Activated naive CD8-positive, alpha-beta T cell treated with anti-CD3 and anti-CD28 coated beads for 36 hours (primary cell): ENCODE measurements around the gene PRKAG2. TPM values are rescaled to one million over a fixed set of nuclear protein-coding genes. Genes with fewer than 3 reads are reported as not detected.
A peak's percentile ranks its signal among the peaks of the same experiment; 100 is the strongest.

Experiments
- DNase-seq: peaks from one replicate; pipeline ENCODE4 v3.0.0; 2021
- H3K27ac Mint-ChIP-seq: one replicate; pipeline ENCODE4 v1.8.0; 2022; ENCODE audit warnings: mild to moderate bottlenecking, moderate library complexity, mixed read lengths
- H3K27me3 Mint-ChIP-seq: one replicate; pipeline ENCODE4 v1.8.0; 2022; ENCODE audit warnings: mild to moderate bottlenecking, mixed read lengths
- H3K36me3 Mint-ChIP-seq: one replicate; pipeline ENCODE4 v1.8.0; 2021; ENCODE audit warnings: mild to moderate bottlenecking, mixed read lengths
- H3K4me1 Mint-ChIP-seq: one replicate; pipeline ENCODE4 v1.8.0; 2021; ENCODE audit warnings: mixed read lengths
- H3K4me3 Mint-ChIP-seq: one replicate; pipeline ENCODE4 v1.8.0; 2022; ENCODE audit warnings: mild to moderate bottlenecking, moderate library complexity, mixed read lengths
- H3K9me3 Mint-ChIP-seq: one replicate; pipeline ENCODE4 v1.8.0; 2022; ENCODE audit warnings: mixed read lengths
- total RNA-seq, 2 experiments: library from RNA; stranded (reverse); gene quantifications; one replicate each; pipeline ENCODE4 v1.2.3, GENCODE V29; 2021

PRKAG2 gene
- total RNA-seq, 2 experiments from 2014 or later, result 18.7 to 19.4 TPM

DNA sequence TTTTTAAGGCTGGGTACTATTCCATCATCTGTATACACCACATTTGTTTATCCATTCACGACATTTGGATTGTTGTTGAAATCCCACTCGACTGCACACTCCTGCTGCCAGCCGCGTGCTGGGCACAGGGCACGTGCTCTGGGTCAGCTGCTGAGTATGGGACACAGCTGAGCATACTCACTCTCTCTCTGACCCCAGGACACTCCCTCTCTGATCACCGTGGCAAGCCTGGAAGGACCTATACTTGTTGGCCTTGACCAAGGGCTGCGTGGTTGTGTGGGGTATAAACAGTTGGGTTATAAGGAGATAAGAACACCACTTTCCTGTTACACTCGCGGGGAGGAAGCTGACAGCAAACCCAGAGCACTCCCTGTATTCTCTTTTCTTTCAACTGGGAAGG lies 204.2 kb downstream of the PRKAG2 start:
- peaks cover 2% of the 10 kb centered on the region for H3K4me1 Mint-ChIP-seq
- H3K27me3 Mint-ChIP-seq, result no peaks in the 10 kb centered on the region
- peak overlapping the region; percentile 12 for H3K27ac Mint-ChIP-seq
- H3K36me3 Mint-ChIP-seq, result peaks cover 22% of the 10 kb centered on the region
- H3K9me3 Mint-ChIP-seq, result peaks cover 1% of the 10 kb centered on the region
- no peak overlapping the region for H3K4me3 Mint-ChIP-seq
- no peak for DNase-seq

DNA sequence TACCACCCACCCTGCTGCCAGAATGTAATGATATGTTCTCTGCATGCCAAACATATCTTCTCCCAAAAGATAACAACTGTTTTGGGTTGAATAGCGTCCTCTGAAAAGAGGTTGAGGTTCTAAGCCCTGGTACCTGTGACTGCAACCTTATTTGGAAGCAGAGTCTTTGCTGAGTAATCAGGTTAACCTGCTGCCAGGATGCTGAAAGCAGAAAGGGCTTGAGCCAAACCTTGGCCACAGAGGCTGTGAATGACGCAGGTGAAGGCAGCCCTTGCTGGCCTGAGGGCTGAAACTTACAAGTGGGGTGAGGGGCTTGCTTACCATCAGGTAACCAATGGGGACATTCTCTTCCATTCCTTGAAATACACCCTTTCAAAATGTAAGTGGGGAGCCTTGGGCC lies 205.4 kb downstream of the PRKAG2 start:
- H3K4me1 Mint-ChIP-seq, result no peaks in the 10 kb centered on the region
- no peak overlapping the region for H3K27ac Mint-ChIP-seq
- peaks cover 1% of the 10 kb centered on the region for H3K9me3 Mint-ChIP-seq
- H3K4me3 Mint-ChIP-seq, result no peak overlapping the region
- peaks cover 30% of the 10 kb centered on the region for H3K36me3 Mint-ChIP-seq
- no peak for DNase-seq
- H3K27me3 Mint-ChIP-seq, result no peaks in the 10 kb centered on the region

DNA sequence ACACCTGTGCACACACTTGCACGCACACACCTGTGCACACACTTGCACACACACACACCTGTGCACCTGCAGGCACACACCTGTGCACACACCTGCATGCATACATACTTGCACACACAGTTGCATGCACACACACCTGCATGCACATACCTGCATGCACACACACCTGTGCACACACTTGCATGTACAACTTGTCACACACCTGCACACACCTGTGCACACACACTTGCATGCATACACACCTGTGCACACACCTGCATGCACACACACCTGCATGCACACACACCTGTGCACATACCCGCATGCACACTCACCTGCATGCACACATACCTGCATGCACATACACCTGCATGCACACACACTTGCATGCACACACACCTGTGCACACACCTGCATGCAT lies 207.2 kb downstream of the PRKAG2 start:
- no peak overlapping the region for H3K4me3 Mint-ChIP-seq
- H3K4me1 Mint-ChIP-seq, result no peaks in the 10 kb centered on the region
- no peak overlapping the region for H3K27ac Mint-ChIP-seq
- DNase-seq, result no peak
- H3K27me3 Mint-ChIP-seq, result no peaks in the 10 kb centered on the region
- H3K36me3 Mint-ChIP-seq, result peaks cover 30% of the 10 kb centered on the region
- peaks cover 1% of the 10 kb centered on the region for H3K9me3 Mint-ChIP-seq

DNA sequence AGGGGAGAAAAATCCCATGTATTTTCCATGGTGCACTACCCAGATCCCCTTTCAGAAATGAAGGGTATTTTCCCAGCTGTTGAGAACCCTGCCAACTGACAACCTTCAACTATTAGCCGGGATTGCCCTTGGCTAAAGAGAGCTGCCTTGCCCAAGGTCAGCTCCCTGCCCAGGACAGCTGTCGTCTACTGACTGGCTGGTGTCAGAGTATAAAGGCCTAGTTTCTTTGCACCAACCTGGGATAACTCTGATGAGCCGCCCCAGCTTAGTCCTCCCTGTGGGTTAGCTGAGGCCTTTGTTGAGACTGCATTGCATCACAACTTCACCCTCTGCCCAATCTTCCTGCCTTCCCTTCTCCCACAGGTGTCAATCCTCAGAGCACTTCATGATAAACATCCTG lies 210.0 kb downstream of the PRKAG2 start:
- H3K4me3 Mint-ChIP-seq, result no peak overlapping the region
- no peak for DNase-seq
- H3K27ac Mint-ChIP-seq, result no peak overlapping the region
- no peaks in the 10 kb centered on the region for H3K27me3 Mint-ChIP-seq
- no peaks in the 10 kb centered on the region for H3K4me1 Mint-ChIP-seq
- peaks cover 1% of the 10 kb centered on the region for H3K9me3 Mint-ChIP-seq
- peaks cover 30% of the 10 kb centered on the region for H3K36me3 Mint-ChIP-seq

DNA sequence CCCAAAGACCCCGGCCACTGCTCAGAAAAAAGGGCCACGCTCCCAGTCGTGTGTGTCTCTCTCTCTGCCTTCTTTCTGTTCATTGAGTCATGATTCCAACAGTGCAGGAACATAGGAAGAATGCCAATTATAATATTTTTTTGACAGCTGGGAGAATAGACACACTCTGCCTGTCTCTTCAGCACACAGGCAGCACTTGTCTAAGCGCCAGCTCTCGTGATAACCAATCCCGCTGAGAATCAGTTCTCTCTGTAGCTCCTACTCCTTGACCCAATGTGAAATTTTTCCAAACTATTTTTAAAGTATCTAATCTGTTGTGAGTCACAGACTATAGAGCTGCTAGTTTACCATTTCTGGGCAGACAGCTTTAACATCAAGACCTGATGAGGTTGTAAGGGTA lies 211.5 kb downstream of the PRKAG2 start:
- Mint-ChIP-seq H3K4me3 (no peak overlapping the region), H3K36me3 (peaks cover 29% of the 10 kb centered on the region), H3K9me3 (peaks cover 1% of the 10 kb centered on the region), H3K27me3 (no peaks in the 10 kb centered on the region), H3K27ac (no peak overlapping the region), H3K4me1 (no peaks in the 10 kb centered on the region)
- DNase-seq, result no peak

DNA sequence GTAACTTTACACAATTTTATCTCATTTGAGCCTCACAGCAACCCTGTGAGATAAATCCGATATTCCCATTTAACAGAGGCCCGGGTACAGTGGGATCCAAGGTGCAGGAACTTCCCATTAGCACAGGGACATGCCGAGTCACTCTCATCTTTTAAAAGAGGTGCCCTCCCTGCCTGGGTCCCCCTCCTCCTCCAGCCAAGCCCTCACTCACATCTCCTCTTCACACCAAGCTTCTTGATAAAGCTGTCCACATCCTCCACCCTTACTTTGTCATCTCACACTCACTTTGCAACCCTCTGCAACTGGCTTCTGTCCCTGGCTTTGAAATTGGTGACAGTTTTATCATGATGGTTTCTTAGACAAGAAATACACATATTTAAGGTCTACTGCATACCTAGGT lies 212.6 kb downstream of the PRKAG2 start:
- Mint-ChIP-seq H3K4me3 (no peak overlapping the region), H3K9me3 (peaks cover 1% of the 10 kb centered on the region), H3K27ac (no peak overlapping the region), H3K4me1 (no peaks in the 10 kb centered on the region), H3K27me3 (no peaks in the 10 kb centered on the region), H3K36me3 (peaks cover 23% of the 10 kb centered on the region)
- no peak for DNase-seq

DNA sequence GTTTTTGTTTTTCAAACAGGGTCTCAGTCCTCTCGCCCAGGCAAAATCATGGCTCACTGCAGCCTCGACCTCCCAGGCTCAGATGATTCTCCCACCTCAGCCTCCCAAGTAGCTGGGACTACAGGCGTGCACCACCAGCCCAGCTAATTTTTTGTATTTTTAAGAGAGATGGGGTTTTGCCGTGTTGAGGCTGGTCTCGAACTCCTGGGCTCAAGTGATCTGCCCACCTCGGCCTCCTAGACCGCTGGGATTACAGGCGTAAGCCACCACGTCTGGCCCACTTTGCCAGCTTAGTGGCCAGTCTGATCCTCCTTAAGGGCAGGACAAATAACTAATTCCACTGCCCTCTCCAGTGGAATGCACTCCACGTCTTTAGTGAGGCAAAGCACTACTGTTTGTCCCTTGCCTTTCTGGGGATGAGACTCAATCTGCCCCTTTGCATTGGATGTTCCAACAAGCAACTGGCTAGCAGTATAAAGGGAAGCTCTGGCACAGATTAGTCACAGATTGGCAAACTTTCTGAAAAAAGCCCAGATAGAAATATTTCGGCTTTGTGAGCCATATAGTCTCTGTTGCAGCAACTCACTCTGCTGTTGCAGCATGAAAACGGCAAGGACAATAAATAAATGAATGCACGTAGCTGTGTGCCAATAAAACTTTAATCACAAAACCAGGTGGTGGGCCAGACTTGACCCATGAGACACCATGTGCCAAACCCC lies 213.4 kb downstream of the PRKAG2 start:
- Mint-ChIP-seq H3K4me3 (no peak overlapping the region), H3K9me3 (peaks cover 1% of the 10 kb centered on the region), H3K27me3 (no peaks in the 10 kb centered on the region), H3K27ac (no peak overlapping the region), H3K36me3 (peaks cover 15% of the 10 kb centered on the region), H3K4me1 (no peaks in the 10 kb centered on the region)
- DNase-seq, result no peak

DNA sequence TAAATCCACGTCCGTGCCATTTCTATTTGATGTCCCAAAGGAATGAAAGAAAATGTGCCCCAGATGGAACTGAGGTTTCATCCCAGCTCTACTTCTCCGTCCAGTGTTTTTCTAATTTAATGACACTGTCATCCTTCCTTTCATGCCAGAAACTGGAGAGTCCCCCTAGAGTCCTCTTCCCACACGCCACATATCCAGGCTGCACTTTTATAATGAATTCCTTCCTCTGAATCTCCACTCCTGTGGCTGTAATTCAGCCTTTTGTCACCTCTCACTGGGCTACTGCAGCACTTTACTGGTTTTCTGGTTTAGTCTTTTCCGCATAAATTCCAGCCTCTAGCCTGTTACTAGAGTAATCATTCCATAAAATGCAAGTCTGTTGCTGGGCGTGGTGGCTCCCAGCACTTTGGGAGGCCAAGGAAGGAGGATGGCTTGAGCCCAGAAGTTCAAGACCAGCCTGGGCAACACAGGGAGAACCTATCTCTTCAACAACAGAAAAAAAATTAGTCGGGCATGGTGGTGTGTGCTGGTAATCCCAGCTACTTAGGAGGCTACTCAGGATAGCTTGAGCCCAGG lies 214.6 kb downstream of the PRKAG2 start:
- H3K4me3 Mint-ChIP-seq, result no peak overlapping the region
- no peaks in the 10 kb centered on the region for H3K27me3 Mint-ChIP-seq

DNA sequence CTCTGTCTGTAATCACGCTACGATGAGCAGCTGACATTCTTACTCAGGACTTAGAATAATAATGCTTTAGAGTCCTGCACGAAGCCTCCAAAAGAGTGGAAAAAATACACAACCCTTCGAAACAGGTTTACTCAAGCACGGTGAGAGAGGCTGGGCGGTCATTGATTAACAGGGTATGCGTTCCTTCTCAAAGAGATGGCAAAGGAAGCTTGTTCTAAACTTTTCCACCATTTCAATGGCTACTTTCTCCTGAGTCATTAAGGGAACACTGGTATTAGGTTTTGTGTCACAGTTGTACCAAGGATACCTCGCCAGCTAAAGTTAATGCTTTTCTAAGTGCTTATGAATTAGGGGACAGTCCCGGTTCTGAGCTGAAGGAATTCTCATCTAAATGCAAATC lies 215.3 kb downstream of the PRKAG2 start:
- Mint-ChIP-seq H3K9me3 (no peaks in the 10 kb centered on the region), H3K4me1 (no peaks in the 10 kb centered on the region), H3K27me3 (no peaks in the 10 kb centered on the region), H3K27ac (no peak overlapping the region), H3K4me3 (no peak overlapping the region), H3K36me3 (peaks cover 3% of the 10 kb centered on the region)
- no peak for DNase-seq

More for the DNA sequence above, 214.6 kb downstream of the PRKAG2 start:
- H3K4me1 Mint-ChIP-seq, result no peaks in the 10 kb centered on the region
- H3K27ac Mint-ChIP-seq, result no peak overlapping the region
- peaks cover 7% of the 10 kb centered on the region for H3K36me3 Mint-ChIP-seq
- DNase-seq, result no peak
- no peaks in the 10 kb centered on the region for H3K9me3 Mint-ChIP-seq

DNA sequence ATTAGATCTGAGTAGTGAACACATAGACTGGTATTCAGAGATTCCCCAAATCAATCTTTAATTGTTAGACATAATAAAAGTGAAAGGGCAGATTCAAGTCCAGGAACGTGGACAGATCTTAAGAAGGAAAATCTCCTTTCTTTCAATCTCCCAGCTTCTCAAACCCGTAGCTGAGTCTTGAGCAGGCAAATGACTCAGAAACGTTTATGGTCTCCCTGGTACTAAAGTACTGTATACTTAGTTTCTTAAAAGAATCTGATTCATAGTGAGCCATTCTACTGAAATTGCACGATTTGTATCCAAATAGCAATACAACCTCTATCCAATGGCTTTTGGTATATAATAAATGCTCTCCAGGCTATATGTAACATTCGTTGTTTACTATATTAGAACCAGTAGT lies 216.8 kb downstream of the PRKAG2 start:
- H3K9me3 Mint-ChIP-seq, result no peaks in the 10 kb centered on the region
- no peak overlapping the region for H3K27ac Mint-ChIP-seq
- H3K27me3 Mint-ChIP-seq, result no peaks in the 10 kb centered on the region
- no peak for DNase-seq
- no peaks in the 10 kb centered on the region for H3K4me1 Mint-ChIP-seq
- H3K36me3 Mint-ChIP-seq, result peaks cover 4% of the 10 kb centered on the region
- no peak overlapping the region for H3K4me3 Mint-ChIP-seq

DNA sequence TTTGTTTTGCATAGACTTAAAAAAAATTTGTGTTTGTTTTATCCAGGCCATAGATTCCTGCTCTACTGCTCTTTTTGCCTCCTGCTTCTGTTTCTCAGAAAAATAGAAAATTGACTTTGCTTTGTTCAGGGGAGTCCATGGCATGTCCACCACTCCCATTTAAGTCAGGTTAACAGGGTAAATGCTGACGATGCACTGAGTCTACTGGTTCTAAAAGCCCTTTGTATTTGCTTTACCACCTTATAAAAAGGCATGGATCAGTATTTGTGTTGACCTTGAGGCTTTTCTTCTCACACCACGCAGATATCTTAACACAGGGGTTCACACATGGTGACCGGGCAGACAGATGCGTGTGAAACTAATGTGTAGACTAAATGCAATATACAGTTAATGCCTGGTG lies 217.7 kb downstream of the PRKAG2 start:
- Mint-ChIP-seq H3K9me3 (no peaks in the 10 kb centered on the region), H3K4me1 (no peaks in the 10 kb centered on the region), H3K36me3 (peaks cover 4% of the 10 kb centered on the region), H3K4me3 (no peak overlapping the region), H3K27ac (no peak overlapping the region), H3K27me3 (no peaks in the 10 kb centered on the region)
- no peak for DNase-seq

DNA sequence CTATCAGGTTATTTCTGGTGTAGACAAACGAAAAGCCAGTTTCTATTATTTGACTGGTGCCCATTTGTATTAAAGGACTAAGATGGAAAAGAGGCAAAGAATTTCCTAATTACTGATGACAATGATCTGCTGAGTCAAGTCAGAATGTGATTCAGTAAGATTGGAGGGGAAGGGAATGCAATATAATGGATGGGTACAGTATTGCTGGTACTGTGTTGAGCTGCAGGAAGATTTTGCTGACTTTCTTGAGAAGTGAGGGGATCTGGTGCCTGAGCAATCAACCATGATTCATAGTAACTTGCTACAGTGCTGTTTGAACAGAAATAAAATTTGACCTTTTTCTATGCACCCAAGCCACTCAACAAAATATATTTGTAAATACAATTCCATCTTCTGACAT lies 218.1 kb downstream of the PRKAG2 start:
- Mint-ChIP-seq H3K36me3 (peaks cover 4% of the 10 kb centered on the region), H3K27ac (no peak overlapping the region), H3K27me3 (no peaks in the 10 kb centered on the region), H3K4me3 (no peak overlapping the region), H3K9me3 (no peaks in the 10 kb centered on the region), H3K4me1 (no peaks in the 10 kb centered on the region)
- DNase-seq, result no peak

DNA sequence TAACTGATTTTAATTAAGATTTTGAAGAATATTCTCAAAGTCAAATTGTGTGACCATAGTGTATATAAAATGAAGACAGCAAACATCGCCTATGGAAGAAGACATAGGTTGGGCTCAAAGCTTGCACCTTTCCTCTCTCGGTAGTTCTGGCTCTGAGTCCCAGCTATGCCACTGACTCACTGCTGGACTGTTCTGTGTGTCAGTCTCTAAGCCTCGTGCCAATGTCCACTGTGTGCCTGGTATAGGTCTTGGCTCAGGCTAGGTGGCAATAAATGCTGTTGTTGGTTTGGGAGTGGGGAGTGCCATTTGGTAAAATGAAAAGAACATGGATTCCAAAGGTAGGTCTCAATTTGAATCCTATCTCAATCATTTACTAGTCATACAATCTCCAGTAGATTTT lies 219.7 kb downstream of the PRKAG2 start:
- H3K9me3 Mint-ChIP-seq, result no peaks in the 10 kb centered on the region
- H3K27ac Mint-ChIP-seq, result no peak overlapping the region
- H3K36me3 Mint-ChIP-seq, result peaks cover 1% of the 10 kb centered on the region
- DNase-seq, result no peak
- no peaks in the 10 kb centered on the region for H3K4me1 Mint-ChIP-seq
- H3K4me3 Mint-ChIP-seq, result no peak overlapping the region
- H3K27me3 Mint-ChIP-seq, result no peaks in the 10 kb centered on the region

DNA sequence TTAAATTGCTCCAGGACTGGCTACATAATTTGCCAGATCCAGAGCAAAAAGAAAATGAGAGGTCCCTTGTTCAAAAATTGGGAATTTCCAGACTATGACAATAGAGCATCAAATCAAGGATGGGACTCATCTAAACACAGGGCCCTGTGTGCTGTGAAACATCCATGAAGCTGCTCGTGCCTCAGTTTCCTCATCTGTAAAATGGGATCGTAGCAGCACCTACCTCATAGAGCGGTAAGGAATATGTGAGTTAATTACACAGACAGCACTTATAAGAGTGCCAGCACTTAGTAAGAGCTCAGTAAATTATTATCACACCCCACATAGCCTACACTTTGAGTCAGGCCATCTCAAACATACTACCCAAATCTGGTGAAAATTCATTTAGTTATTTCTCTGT lies 221.4 kb downstream of the PRKAG2 start:
- H3K4me1 Mint-ChIP-seq, result peaks cover 2% of the 10 kb centered on the region
- peaks cover 1% of the 10 kb centered on the region for H3K36me3 Mint-ChIP-seq
- no peak overlapping the region for H3K27ac Mint-ChIP-seq
- no peak overlapping the region for H3K4me3 Mint-ChIP-seq
- no peak for DNase-seq
- H3K27me3 Mint-ChIP-seq, result no peaks in the 10 kb centered on the region
- H3K9me3 Mint-ChIP-seq, result no peaks in the 10 kb centered on the region

DNA sequence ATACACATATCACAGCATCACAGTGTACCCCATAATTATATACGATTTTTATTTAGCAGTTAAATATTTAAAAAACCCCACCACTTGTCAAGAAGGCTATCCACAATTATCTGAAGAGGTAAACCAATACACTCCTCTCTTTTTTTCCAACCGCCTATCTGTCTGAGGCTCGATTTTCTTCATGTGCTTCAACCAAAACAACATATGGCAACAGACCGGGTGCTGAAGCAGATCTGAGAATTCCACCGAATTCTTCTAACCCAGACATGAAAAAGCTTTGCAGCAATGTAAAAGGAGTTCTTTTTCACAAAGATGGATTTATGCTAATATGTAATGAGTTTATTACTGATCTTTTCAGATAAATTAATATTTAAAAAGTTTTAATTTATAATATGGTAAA lies 224.8 kb downstream of the PRKAG2 start:
- no peaks in the 10 kb centered on the region for H3K9me3 Mint-ChIP-seq
- no peaks in the 10 kb centered on the region for H3K27me3 Mint-ChIP-seq
- peaks cover 4% of the 10 kb centered on the region for H3K36me3 Mint-ChIP-seq
- H3K4me1 Mint-ChIP-seq, result peaks cover 2% of the 10 kb centered on the region
- DNase-seq, result no peak
- H3K27ac Mint-ChIP-seq, result no peak overlapping the region
- H3K4me3 Mint-ChIP-seq, result no peak overlapping the region

DNA sequence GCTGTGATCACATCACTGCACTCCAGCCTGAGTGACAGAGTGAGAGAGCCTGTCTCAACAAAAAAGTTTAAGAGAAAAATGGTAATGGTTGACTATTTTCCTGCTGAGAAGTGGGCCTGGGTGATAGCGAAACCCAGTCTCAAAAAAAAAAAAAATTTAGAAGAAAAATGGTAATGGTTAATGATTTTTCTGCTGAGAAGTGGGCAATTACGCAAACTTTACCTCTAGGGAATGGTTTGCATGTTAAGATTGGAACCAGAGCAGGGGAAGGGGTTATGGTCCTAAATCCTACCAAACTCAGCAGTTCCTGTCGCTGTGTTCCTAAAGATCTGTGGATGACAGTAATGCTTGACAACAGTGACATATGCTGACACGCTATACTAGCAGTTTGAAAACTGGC lies 226.8 kb downstream of the PRKAG2 start:
- H3K9me3 Mint-ChIP-seq, result no peaks in the 10 kb centered on the region
- H3K36me3 Mint-ChIP-seq, result peaks cover 4% of the 10 kb centered on the region
- H3K27ac Mint-ChIP-seq, result no peak overlapping the region
- no peak overlapping the region for H3K4me3 Mint-ChIP-seq
- H3K4me1 Mint-ChIP-seq, result peaks cover 4% of the 10 kb centered on the region
- no peaks in the 10 kb centered on the region for H3K27me3 Mint-ChIP-seq
- no peak for DNase-seq
